Ectodermal cell (in vitro differentiated cells): ENCODE results near the gene TMCC1.
"Not testable (repeated sequence)": the region's sequence is repeated elsewhere in the genome, so short reads cannot be mapped to it uniquely, and the experiment has no call there.

ENCODE experiments used
- H3K27ac ChIP-seq: 2 replicates; pipeline ENCODE4 v1.7.0; 2013; ENCODE audit warnings: mild to moderate bottlenecking, low read depth, low read length; ENCODE audit not compliant: insufficient read depth, poor library complexity, severe bottlenecking
- H3K27me3 ChIP-seq: 2 replicates; pipeline ENCODE4 v1.7.0; 2013; ENCODE audit warnings: mild to moderate bottlenecking, low read length; ENCODE audit not compliant: insufficient read depth, control insufficient read depth, poor library complexity, severe bottlenecking
- H3K36me3 ChIP-seq: one replicate; pipeline ENCODE4 v1.7.0; 2013; ENCODE audit warnings: low read length; ENCODE audit not compliant: control insufficient read depth, insufficient read depth
- H3K4me1 ChIP-seq: one replicate; pipeline ENCODE4 v1.7.0; 2013; ENCODE audit warnings: low read length; ENCODE audit not compliant: control insufficient read depth, insufficient read depth
- H3K4me3 ChIP-seq: 2 replicates; pipeline ENCODE4 v1.7.0; 2013; ENCODE audit warnings: low read depth, low read length, control low read depth; ENCODE audit not compliant: insufficient read depth
- H3K9me3 ChIP-seq: 2 replicates; pipeline ENCODE4 v1.7.0; 2013; ENCODE audit warnings: mild to moderate bottlenecking, low read length, moderate library complexity; ENCODE audit not compliant: control insufficient read depth
- WGBS, 2 experiments: methylation state at CpG; one replicate each; pipeline ENCODE4 v1.1.7; 2013; ENCODE audit warnings: missing lambda C conversion rate in 2 of 2; 5-methylcytosine and 5-hydroxymethylcytosine counted together

The TMCC1 gene

GRCh38 chr3:129897026-129897425 lies 3.5 kb upstream of the TMCC1 start:
- Histone ChIP-seq H3K36me3 (no peaks in the 10 kb centered on the region), H3K27me3 (no peaks in the 10 kb centered on the region), H3K4me3 (no peak overlapping the region), H3K9me3 (no peaks in the 10 kb centered on the region), H3K4me1 (no peaks in the 10 kb centered on the region), H3K27ac (no peak overlapping the region)
- WGBS, 2 experiments, result 86 to 90% methylated on average over 3 of the region's 3 CpGs

GRCh38 chr3:129892857-129893580 lies 492 bp downstream of the TMCC1 start:
- Histone ChIP-seq H3K27me3 (no peaks in the 10 kb centered on the region), H3K4me1 (peaks cover 11% of the 10 kb centered on the region), H3K27ac (peak overlapping the region; percentile 98), H3K36me3 (no peaks in the 10 kb centered on the region), H3K4me3 (peak overlapping the region; percentile 84), H3K9me3 (no peaks in the 10 kb centered on the region)
- 0 to 1% methylated on average over 62 of the region's 62 CpGs for WGBS, 2 experiments

- peak overlapping the region; percentile 84 for H3K4me3 ChIP-seq
- no peaks in the 10 kb centered on the region for H3K36me3 ChIP-seq
- H3K4me1 ChIP-seq, result peaks cover 11% of the 10 kb centered on the region
- H3K27me3 ChIP-seq, result no peaks in the 10 kb centered on the region
- no peaks in the 10 kb centered on the region for H3K9me3 ChIP-seq
- H3K27ac ChIP-seq, result peak overlapping the region; percentile 98
- WGBS, 2 experiments, result 5 to 7% methylated on average over 13 of the region's 13 CpGs
Measured at GRCh38 chr3:129892486-129892856, 1.0 kb downstream of the TMCC1 start.

GRCh38 chr3:129890891-129891290 lies 2.6 kb downstream of the TMCC1 start:
- H3K4me1 ChIP-seq, result peaks cover 11% of the 10 kb centered on the region
- H3K9me3 ChIP-seq, result no peaks in the 10 kb centered on the region
- H3K4me3 ChIP-seq, result no peak overlapping the region
- no peak overlapping the region for H3K27ac ChIP-seq
- WGBS, 2 experiments, result 92 to 96% methylated on average over 1 of the region's 2 CpGs
- no peaks in the 10 kb centered on the region for H3K27me3 ChIP-seq
- H3K36me3 ChIP-seq, result no peaks in the 10 kb centered on the region

GRCh38 chr3:129890125-129890524 lies 3.4 kb downstream of the TMCC1 start:
- H3K4me1 ChIP-seq, result peaks cover 11% of the 10 kb centered on the region
- H3K36me3 ChIP-seq, result no peaks in the 10 kb centered on the region
- H3K9me3 ChIP-seq, result no peaks in the 10 kb centered on the region
- WGBS, 2 experiments, result 100% methylated on average over 1 of the region's 2 CpGs; no CpG with 5 or more reads in 1 of the 2 experiments
- no peak overlapping the region for H3K27ac ChIP-seq
- no peak overlapping the region for H3K4me3 ChIP-seq
- H3K27me3 ChIP-seq, result no peaks in the 10 kb centered on the region

- Histone ChIP-seq H3K27ac (no peak overlapping the region), H3K9me3 (no peaks in the 10 kb centered on the region), H3K27me3 (no peaks in the 10 kb centered on the region), H3K36me3 (no peaks in the 10 kb centered on the region), H3K4me3 (no peak overlapping the region), H3K4me1 (peaks cover 11% of the 10 kb centered on the region)
- 86 to 90% methylated on average over 5 of the region's 5 CpGs for whole genome bisulfite sequencing, 2 experiments
Measured at GRCh38 chr3:129888771-129889170, 4.7 kb downstream of the TMCC1 start.

GRCh38 chr3:129881261-129881660 lies 12.2 kb downstream of the TMCC1 start:
- Histone ChIP-seq H3K4me3 (no peak overlapping the region), H3K27ac (no peak overlapping the region), H3K27me3 (no peaks in the 10 kb centered on the region), H3K36me3 (peaks cover 6% of the 10 kb centered on the region), H3K9me3 (no peaks in the 10 kb centered on the region), H3K4me1 (no peaks in the 10 kb centered on the region)
- 100% methylated on average over 1 to 2 of the region's 2 CpGs for WGBS, 2 experiments

- 85 to 94% methylated on average over 1 of the region's 1 CpG for WGBS, 2 experiments
- Histone ChIP-seq H3K27me3 (no peaks in the 10 kb centered on the region), H3K27ac (no peak overlapping the region), H3K36me3 (peaks cover 15% of the 10 kb centered on the region), H3K4me1 (no peaks in the 10 kb centered on the region), H3K4me3 (no peak overlapping the region), H3K9me3 (no peaks in the 10 kb centered on the region)
Measured at GRCh38 chr3:129878355-129878754, 15.2 kb downstream of the TMCC1 start.

- H3K4me3 ChIP-seq, H3K27ac ChIP-seq, H3K4me1 ChIP-seq, H3K9me3 ChIP-seq, H3K27me3 ChIP-seq: not testable (repeated sequence)
- H3K36me3 ChIP-seq, result peaks cover 16% of the 10 kb centered on the region
- WGBS, 2 experiments, result 95 to 98% methylated on average over 2 of the region's 2 CpGs
Measured at GRCh38 chr3:129874479-129874878, 19.0 kb downstream of the TMCC1 start.

GRCh38 chr3:129868912-129869311 lies 24.6 kb downstream of the TMCC1 start:
- H3K9me3 ChIP-seq, result no peaks in the 10 kb centered on the region
- H3K4me1 ChIP-seq, result no peaks in the 10 kb centered on the region
- no peak overlapping the region for H3K4me3 ChIP-seq
- H3K36me3 ChIP-seq, result peaks cover 5% of the 10 kb centered on the region
- no peak overlapping the region for H3K27ac ChIP-seq
- 94 to 100% methylated on average over 2 of the region's 2 CpGs for WGBS, 2 experiments
- H3K27me3 ChIP-seq, result no peaks in the 10 kb centered on the region
